Pancreas (tissue), 10 donors: Measurements from ENCODE around the gene RXRA. TPM values are rescaled to one million over a fixed set of nuclear protein-coding genes. Genes with fewer than 3 reads are reported as not detected.

Experiments used
- ATAC-seq, 4 donors: fragments of 200-7000 bp; cut with Tn5 transposase; one replicate each; pipeline versions ENCODE4 v1.8.0 to v1.9.1; 2020; ENCODE audit warnings: mild to moderate bottlenecking in 4 of 4, moderate library complexity in 4 of 4
- DNase-seq, 6 donors: peaks; one replicate each; pipeline ENCODE4 v3.0.0-alpha.2; 2020
- FAIRE-seq: peaks from 2 replicates; lab custom pipeline; 2012; peaks lifted over from hg19 to GRCh38; lab: Jason Lieb, UNC
- H3K27ac ChIP-seq, 4 donors: fragments of 200-600 bp; sonication (generic); 1 replicate in 3 of 4; 2 replicates in 1 of 4; pipeline versions ENCODE4 v1.5.0 to v1.8.0; 2020
- H3K27me3 ChIP-seq, 4 donors: fragments of 200-600 bp; one replicate each; pipeline ENCODE4 v1.8.0; 2021
- H3K36me3 ChIP-seq, 3 donors: fragments of 200-600 bp; sonication (generic) in 1 of 3; one replicate each; pipeline versions ENCODE4 v1.5.0 to v1.8.0; 2020 to 2021
- H3K4me1 ChIP-seq, 3 donors: fragments of 200-600 bp; one replicate each; pipeline ENCODE4 v1.8.0; 2021
- H3K4me3 ChIP-seq, 4 donors: fragments of 200-600 bp; sonication (generic) in 2 of 4; one replicate each; pipeline versions ENCODE4 v1.5.0 to v1.8.0; 2020 to 2021
- H3K9me3 ChIP-seq, 4 donors: fragments of 200-600 bp; one replicate each; pipeline ENCODE4 v1.8.0; 2021
- WGBS, 2 donors: extraction: QIAGEN DNeasy Blood & Tissue Kit; methylation state at CpG; one replicate each; pipeline ENCODE4 v1.1.7; 2013; 5-methylcytosine and 5-hydroxymethylcytosine counted together
- intact Hi-C, 3 donors: fragments of 100-400 bp; cut with DNase I; formaldehyde crosslinking; loops; one replicate each; pipeline versions ENCODE4 v1.11.1 to v1.14.2; 2022
- polyA plus RNA-seq, 2 donors: library from polyadenylated mRNA; stranded (reverse); fragments of 200-250 nt; gene quantifications; one replicate each; pipeline ENCODE4 v1.2.3, GENCODE V29; 2013
- total RNA-seq, 6 donors: library from RNA; stranded (reverse); fragmentation: NEBNext Ultra II Directional in 4 of 6; extraction: Animal tissue kit (Norgen Biotek cat#: 25700) in 4 of 6; gene quantifications; one replicate each; pipeline versions ENCODE4 v1.2.1 to v1.2.4, GENCODE V29; 2021 to 2023
- TF ChIP-seq, protein P1 (sequence below), 4 donors: fragments of 200-600 bp; sonication (generic) in 3 of 4; IDR thresholded peaks; one replicate each; pipeline versions ENCODE4 v1.5.0 to v1.8.0; 2021; ENCODE audit warnings: antibody characterized with exemption in 4 of 4
- donor health status: healthy with polysubstance abuse.
- donor health status: DM: no; HTN: no; CAD: no; lungs with moderate emphysema.
- donor health status: DM: no; HTN: no; CAD: no.
- donor health status: control.
- donor health status: control.
- donor health status: Bipolar disorder and iron deficiency.
- donor health status: DM: yes; HTN: yes; CAD: no.
- donor health status: DM: no; HTN: no; CAD: no.
- donor health status: DM: no; HTN: no; CAD: no.
- donor health status: DM: yes; HTN: yes; CAD: no.

Gene RXRA
- total and polyA plus RNA-seq, 8 donors, result 20.2 to 35.1 (median 22.9) TPM

GRCh38 chr9:134341306-134341705 is 15.1 kb downstream of the RXRA start:
- FAIRE-seq, result no peak
- intact Hi-C loops, result no loop called here
- peaks cover 28 to 46% (median 42%) of the 10 kb centered on the region in 3 donors for H3K4me1 ChIP-seq

GRCh38 chr9:134341929-134342745 is 15.9 kb downstream of the RXRA start:
- Histone ChIP-seq H3K27ac (peak overlapping the region; percentile 67 to 81 (median 72)), H3K9me3 (no peaks in the 10 kb centered on the region), H3K27me3 (no peaks in the 10 kb centered on the region), H3K4me3 (no peak overlapping the region), H3K4me1 (peaks cover 26 to 41% (median 40%) of the 10 kb centered on the region in 3 donors), H3K36me3 (no peaks in the 10 kb centered on the region)
- DNase-seq, result no peak
- ATAC-seq, result no peak
- WGBS, 2 donors, result 81 to 83% methylated on average over 19 of the region's 19 CpGs
- intact Hi-C loops, result no loop called here
- TF ChIP-seq, protein P1, sequence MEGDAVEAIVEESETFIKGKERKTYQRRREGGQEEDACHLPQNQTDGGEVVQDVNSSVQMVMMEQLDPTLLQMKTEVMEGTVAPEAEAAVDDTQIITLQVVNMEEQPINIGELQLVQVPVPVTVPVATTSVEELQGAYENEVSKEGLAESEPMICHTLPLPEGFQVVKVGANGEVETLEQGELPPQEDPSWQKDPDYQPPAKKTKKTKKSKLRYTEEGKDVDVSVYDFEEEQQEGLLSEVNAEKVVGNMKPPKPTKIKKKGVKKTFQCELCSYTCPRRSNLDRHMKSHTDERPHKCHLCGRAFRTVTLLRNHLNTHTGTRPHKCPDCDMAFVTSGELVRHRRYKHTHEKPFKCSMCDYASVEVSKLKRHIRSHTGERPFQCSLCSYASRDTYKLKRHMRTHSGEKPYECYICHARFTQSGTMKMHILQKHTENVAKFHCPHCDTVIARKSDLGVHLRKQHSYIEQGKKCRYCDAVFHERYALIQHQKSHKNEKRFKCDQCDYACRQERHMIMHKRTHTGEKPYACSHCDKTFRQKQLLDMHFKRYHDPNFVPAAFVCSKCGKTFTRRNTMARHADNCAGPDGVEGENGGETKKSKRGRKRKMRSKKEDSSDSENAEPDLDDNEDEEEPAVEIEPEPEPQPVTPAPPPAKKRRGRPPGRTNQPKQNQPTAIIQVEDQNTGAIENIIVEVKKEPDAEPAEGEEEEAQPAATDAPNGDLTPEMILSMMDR (IDR thresholded peaks at IDR 0.05), result no peak
- FAIRE-seq, result no peak

More at GRCh38 chr9:134341306-134341705, 15.1 kb downstream of the RXRA start:
- WGBS, 2 donors, result 14% methylated on average over 9 of the region's 9 CpGs
- TF ChIP-seq, protein P1 (IDR thresholded peaks at IDR 0.05), result no peak
- Histone ChIP-seq H3K36me3 (no peaks in the 10 kb centered on the region), H3K27ac (peak overlapping the region; percentile 67 to 81 (median 72)), H3K9me3 (no peaks in the 10 kb centered on the region), H3K27me3 (no peaks in the 10 kb centered on the region), H3K4me3 (no peak overlapping the region)
- ATAC-seq (peak; percentile 79 to 84 (median 82)), DNase-seq (peak; percentile 79 to 92 (median 84))

GRCh38 chr9:134342746-134343115 is 16.5 kb downstream of the RXRA start:
- no peak for DNase-seq
- Histone ChIP-seq H3K9me3 (no peaks in the 10 kb centered on the region), H3K36me3 (no peaks in the 10 kb centered on the region), H3K4me3 (no peak overlapping the region), H3K27me3 (no peaks in the 10 kb centered on the region), H3K27ac (no peak overlapping the region), H3K4me1 (peaks cover 23 to 40% (median 35%) of the 10 kb centered on the region in 3 donors)
- no peak for FAIRE-seq
- intact Hi-C loops, result no loop called here
- no peak for ATAC-seq
- TF ChIP-seq, protein P1 (IDR thresholded peaks at IDR 0.05), result no peak
- 56 to 68% methylated on average over 7 of the region's 7 CpGs for WGBS, 2 donors

GRCh38 chr9:134343637-134344036 is 17.4 kb downstream of the RXRA start:
- no peak for DNase-seq
- no peaks in the 10 kb centered on the region for H3K9me3 ChIP-seq
- FAIRE-seq, result no peak
- WGBS, 2 donors, result 86 to 87% methylated on average over 15 to 16 of the region's 16 CpGs
- TF ChIP-seq, protein P1 (IDR thresholded peaks at IDR 0.05), result no peak
- intact Hi-C loops, result no loop called here
- H3K27me3 ChIP-seq, result no peaks in the 10 kb centered on the region
- peaks cover 15 to 33% (median 26%) of the 10 kb centered on the region in 3 donors for H3K4me1 ChIP-seq
- ATAC-seq, result peak in 1 of 4 donors; percentile 5
- H3K4me3 ChIP-seq, result no peak overlapping the region
- peak overlapping the region in 1 of 4 donors; percentile 22 for H3K27ac ChIP-seq
- H3K36me3 ChIP-seq, result no peaks in the 10 kb centered on the region
